COLO668 (cell line): ENCODE measurements around the gene CMIP.
"Not testable (repeated sequence)": the region's sequence is repeated elsewhere in the genome, so short reads cannot be mapped to it uniquely, and the experiment has no call there.

Experiments
- DNase-seq: peaks from one replicate; lab custom pipeline; 2025; ENCODE audit not compliant: unreplicated experiment; lab: John Stamatoyannopoulos, UW

Gene CMIP

GRCh38 chr16:81514041-81514559 lies 69.5 kb downstream of the CMIP start:
- no peak for DNase-seq

DNA sequence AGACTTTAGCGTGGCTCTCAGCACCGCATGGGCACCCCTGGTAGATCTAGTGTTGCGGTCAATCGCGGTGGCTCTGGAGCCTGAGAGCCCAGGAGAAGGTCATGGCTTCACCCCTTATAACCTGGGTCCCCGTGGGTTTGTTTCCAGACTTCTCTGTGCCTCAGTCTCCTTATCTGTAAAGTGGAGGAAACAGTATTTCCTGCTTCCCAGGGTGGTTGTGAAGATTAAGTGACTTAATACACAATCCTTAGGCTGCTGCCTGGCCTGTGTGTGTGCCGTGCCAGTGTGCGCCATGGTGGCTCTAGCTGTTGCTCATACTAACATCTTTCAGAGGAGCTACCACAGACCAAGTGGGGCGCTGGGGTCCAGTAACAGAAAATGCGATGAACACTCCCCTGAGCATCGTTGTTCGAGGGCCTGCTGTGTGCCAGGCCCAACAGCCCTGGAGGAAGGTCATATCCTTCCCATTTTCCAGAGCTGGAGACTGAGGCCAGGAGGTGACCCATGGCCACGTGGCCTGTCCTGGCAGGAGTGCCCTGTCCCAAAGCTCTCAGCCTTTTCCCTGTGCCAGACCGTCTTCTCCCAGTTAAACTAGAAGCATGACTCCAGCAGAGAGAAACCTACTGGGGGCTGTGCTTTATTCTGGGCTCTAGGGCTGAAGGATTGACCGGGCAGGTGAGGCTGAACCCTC lies 70.1 kb downstream of the CMIP start:
- no peak for DNase-seq

- DNase-seq = peak; percentile 62
These were observed 70.7 kb downstream of the CMIP start for GRCh38 chr16:81515281-81515680.

DNA sequence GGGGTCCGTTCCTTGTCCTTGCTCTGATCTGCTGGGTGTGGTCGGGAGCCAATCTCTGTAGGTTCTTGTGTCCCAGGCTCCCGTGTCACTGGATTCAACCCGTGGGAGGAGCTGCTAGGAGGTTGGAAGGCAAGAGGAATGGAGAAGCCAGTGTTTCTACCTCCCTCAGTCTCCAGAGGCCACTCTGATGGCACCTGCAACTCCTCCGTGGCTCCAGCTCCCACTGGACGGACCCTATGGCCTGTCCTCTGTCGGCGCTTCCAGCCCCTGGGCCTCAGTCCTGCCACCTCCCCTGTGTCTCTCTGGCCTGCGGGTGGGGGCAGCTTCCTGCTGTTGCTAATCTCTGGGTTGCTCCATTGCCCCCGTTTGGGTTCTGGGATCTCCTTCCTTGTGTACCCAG lies 71.1 kb downstream of the CMIP start:
- no peak for DNase-seq

- DNase-seq = no peak
These were observed 72.0 kb downstream of the CMIP start for GRCh38 chr16:81516478-81517149.

DNA sequence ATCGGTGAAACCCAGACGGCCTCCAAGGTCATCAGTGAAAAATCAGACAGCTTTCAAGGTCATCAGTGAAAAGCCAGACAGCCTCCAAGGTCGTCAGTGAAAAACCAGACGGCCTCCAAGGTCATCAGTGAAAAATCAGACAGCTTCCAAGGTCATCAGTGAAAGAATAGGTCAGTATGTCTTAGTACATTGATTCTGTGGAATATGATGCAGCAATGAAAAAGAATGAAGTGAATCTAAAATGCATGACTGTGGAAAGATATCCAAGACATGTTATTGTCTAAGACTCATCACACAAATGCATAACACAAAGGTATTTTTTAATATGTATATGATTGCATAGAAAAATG lies 72.5 kb downstream of the CMIP start:
- no peak for DNase-seq

- no peak for DNase-seq
These were observed 73.2 kb downstream of the CMIP start for GRCh38 chr16:81517629-81518438.

- no peak for DNase-seq
These were observed 73.8 kb downstream of the CMIP start for GRCh38 chr16:81518439-81518757.

- no peak for DNase-seq
These were observed 74.9 kb downstream of the CMIP start for GRCh38 chr16:81519301-81520150.

DNA sequence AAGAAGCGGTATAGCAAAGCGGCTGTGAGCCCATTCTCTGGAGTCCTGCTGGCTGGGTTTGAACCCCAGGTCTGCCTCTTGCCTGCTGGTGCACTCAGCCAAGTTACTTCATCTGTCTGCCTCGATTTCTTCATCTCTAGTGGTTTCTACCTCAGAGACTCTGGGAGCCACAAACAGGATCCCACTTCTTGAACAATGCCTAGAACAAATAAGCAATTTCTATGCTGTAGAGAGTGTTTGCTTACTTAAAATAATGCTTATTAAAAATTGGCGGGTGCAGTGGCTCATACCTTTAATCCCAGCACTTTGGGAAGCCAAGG lies 75.5 kb downstream of the CMIP start:
- DNase-seq = no peak

DNA sequence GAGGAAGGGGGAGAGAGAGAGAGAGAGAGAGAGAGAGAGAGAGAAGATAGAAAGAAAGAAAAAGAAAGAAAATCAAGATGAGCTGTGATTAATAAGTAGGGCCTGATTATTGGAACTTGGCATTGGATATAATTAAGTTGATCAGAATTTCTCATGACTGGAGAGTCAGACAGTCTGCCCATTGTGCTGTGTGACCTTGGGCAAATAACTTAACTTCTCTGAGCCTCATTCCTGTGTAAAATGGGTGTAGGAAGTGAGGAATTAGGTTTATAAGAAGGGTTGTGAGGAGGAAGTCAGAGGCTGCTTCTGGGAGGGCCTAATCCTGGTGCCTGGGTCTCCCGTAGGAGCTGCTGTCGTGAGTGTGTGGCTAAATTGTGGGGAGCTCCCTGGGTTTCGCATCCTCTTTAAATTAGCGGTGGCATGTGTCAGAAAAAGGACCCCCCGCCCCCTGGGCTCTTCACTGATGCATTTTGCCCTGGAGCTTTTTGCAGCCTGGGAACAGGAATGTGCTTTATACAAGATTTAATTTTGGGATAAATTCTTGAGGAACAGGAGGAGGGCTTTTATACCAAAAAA lies 76.0 kb downstream of the CMIP start:
- no peak for DNase-seq

DNA sequence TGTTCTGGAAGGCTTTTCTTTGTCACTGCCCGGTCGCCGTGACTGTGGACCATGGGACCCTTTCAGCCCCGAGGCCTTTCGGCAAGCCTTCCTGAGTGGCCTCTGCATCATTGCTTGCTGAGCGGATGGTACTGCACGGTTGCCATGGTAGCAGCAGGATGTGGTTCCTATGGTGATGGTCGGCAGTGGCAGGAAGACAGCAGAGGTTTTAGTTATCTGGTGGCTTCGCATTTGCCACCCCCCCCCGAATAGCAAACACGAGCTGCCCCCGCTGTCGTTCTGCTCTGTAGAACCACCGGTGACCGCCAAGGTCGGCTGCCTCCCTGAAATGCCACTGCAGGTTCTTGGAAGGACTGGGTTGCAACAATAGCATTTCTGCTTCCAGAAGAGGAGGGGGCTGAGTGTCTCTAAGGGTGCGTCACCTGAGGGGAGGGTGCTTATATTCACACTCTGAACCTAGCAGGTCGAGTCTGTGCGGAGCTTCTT lies 76.6 kb downstream of the CMIP start:
- DNase-seq = peak; percentile 12

DNA sequence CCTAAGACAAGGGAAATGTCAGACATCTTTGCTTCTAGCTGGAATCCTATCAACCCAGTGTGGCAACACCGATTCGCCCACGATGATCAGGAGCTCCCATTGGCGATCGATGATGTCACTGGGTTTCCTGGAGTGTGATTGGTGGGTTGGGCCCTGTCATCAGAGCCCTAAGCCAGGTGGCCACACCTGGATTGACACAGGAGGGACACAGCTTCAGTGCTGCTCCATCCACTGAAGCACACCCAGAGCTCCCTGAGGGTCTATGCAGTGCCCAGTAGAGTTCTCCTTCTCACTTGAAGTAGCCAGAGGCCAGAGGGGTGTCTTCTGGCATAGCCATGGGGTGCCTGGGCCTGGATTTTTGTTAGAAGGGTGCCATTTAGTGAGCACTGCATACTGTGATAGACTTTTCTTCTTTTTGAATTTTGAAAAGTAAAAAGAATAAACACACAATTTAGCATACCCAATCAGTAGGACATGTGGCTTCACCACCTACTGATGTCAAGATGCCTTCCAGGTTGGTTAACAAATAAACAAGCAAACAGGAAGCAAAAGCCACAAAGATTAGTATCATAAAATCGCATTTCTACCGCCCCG lies 77.6 kb downstream of the CMIP start:
- DNase-seq = peak; percentile 19

DNA sequence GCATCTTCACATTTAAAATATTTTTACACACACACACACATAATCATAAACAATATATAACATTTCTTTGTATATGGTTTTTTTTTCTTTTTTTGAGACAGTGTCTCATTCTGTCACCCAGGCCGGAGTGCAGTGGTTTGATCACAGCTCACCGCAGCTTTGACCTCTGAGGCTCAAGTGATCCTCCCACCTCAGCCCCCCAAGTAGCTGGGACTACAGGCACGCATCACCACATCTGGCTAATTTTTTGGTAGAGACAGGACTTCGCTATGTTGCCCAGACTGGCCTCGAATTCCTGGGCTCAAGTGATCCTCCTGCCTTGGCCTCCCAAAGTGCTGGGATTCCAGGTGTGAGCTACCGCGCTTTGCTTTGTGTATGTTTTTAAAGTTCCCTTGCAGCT lies 78.2 kb downstream of the CMIP start:
- DNase-seq = not testable (repeated sequence)

DNA sequence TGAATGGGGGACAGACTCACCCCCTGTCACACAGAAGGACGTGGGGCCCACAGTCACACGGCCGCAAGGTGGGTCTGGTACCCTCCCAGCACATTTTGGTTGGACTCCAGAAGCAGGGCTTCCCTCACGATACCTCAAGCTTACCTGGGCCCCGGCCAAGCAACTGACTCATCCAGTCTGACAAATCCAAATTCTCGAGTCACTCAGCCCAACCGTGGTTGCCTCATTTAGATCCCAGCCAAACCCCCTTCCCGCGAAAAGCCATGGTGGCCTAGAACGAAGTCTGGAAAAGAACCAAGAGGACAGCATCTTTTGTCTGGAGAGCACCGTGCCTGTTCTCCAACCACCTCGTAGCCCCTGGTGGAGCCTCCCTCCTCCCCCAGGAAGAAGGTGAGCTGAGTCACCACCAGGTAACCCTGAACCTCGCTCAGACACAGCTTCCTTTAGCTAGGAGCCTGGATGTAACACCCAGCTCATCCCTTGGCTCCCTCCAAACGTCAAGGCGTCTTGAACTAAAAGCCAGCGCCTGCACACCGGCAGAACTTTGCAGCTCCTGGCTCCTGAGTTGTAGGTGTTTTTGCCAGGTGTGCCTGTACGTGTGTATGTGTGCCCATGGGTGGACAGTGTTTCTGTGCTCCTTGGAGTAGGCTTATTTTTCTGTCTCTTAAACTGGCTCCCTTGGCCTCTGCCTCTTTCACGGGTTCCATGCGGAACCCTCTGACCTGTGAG lies 78.9 kb downstream of the CMIP start:
- no peak for DNase-seq

GRCh38 chr16:81524382-81524781 lies 79.8 kb downstream of the CMIP start:
- no peak for DNase-seq

- not testable (repeated sequence) for DNase-seq
These were observed 80.3 kb downstream of the CMIP start for GRCh38 chr16:81524885-81525284.

DNA sequence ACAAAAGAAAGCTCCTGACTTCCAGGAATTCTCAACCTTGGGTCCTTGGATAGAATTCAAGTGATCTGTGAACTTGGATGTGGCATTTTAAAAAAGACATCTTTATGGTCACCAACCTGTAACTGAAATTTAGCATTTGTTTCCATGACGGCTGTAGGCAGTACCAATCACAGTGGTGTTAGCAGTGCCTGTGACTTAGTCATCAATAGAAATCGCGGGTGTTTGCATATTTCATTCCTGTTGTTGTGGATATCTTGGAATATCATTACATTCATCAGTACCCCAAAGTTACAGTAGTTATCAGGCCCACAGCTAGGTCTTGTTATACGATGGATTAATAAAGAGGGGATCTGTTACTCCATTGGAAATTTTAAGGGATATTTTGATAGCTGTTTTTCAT lies 81.6 kb downstream of the CMIP start:
- no peak for DNase-seq

GRCh38 chr16:81526935-81527334 lies 82.3 kb downstream of the CMIP start:
- DNase-seq = no peak
